HFF-Myc (cell line): Measurements from ENCODE around the gene GRID2IP.

ENCODE experiments used
- DNase-seq: peaks from one replicate; pipeline ENCODE4 v3.0.0-alpha.2; 2011; ENCODE audit warnings: low read depth; ENCODE audit errors: extremely low read depth
- H3K4me3 ChIP-seq: replicated peaks from 2 replicates; pipeline ENCODE4 v1.5.1; 2011; ENCODE audit warnings: low read depth, mild to moderate bottlenecking, control low read depth, low read length
- TF ChIP-seq, protein P1 (sequence below): IDR thresholded peaks from 2 replicates; pipeline ENCODE4 v1.5.1; 2012; ENCODE audit warnings: mild to moderate bottlenecking, low read depth, low read length, control low read depth; ENCODE audit errors: missing control alignments

The GRID2IP gene

DNA sequence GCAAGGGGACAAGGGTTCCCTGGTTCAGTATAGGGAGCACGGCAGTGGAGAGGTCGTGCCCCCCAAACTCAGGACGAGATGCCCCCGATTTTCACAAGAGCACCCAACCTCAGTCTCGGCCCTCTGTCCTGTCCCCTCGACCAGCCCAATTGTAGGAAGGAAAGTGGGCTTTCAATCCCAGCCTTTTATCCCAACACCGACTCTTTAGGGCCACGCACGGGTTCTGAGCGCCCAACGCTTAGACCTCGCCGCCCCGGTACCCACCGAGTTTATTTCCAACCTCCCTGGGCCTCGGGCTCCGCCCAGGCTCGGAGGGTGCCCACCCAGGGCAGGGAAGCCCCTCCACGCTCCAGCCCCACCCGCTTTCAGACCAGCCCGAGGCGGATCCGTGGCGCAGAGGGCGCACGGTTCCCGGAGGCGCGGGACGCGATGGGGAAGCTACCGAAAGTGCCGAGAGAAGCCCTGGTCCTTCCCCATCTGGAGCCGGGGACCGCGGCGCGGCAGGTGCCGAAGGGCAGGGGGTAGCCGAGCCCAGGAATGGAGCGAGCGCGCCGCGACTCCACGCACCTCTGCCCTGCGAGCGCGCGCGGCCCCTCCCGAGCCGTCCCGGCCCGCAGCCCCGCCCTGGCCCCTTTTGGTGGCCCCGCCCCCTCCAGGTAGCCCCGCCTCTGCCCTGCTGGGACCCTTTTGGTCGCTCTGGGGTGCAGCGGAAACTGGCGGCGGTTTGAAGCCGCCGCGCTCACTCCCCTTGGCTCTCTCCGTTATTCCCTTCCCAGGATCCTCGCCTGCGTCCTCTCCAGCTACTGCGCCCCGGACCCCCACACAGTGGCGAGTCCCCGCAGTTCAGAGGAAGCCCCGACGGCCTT is 20.4 kb downstream of the GRID2IP start:
- DNase-seq, result no peak
- H3K4me3 ChIP-seq, result 0 out of 2 replicates have a peak overlapping the region, but pooled peaks have one; percentile 3
- TF ChIP-seq, protein P1, sequence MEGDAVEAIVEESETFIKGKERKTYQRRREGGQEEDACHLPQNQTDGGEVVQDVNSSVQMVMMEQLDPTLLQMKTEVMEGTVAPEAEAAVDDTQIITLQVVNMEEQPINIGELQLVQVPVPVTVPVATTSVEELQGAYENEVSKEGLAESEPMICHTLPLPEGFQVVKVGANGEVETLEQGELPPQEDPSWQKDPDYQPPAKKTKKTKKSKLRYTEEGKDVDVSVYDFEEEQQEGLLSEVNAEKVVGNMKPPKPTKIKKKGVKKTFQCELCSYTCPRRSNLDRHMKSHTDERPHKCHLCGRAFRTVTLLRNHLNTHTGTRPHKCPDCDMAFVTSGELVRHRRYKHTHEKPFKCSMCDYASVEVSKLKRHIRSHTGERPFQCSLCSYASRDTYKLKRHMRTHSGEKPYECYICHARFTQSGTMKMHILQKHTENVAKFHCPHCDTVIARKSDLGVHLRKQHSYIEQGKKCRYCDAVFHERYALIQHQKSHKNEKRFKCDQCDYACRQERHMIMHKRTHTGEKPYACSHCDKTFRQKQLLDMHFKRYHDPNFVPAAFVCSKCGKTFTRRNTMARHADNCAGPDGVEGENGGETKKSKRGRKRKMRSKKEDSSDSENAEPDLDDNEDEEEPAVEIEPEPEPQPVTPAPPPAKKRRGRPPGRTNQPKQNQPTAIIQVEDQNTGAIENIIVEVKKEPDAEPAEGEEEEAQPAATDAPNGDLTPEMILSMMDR, result no peak

DNA sequence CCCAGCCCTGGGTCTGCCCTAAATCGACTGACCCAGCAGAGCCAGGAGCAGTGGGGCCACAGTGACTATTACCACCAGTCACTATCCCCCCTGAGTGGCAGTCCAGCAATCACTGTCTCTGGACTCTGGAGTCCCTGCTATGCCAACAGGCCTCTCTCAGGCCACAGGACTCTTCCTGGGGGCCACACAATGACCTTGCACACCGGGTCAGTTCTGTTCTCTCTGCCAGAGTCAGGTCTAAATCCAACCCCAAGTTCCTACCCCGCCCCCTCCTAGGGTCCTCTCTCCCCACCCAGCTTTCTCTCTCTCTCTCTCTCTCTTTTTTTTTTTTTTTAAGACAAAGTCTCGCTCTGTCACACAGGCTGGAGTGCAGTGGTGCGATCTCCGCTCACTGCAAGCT is 21.6 kb downstream of the GRID2IP start:
- TF ChIP-seq, protein P1, result no peak
- DNase-seq, result no peak
- H3K4me3 ChIP-seq, result no peak overlapping the region

DNA sequence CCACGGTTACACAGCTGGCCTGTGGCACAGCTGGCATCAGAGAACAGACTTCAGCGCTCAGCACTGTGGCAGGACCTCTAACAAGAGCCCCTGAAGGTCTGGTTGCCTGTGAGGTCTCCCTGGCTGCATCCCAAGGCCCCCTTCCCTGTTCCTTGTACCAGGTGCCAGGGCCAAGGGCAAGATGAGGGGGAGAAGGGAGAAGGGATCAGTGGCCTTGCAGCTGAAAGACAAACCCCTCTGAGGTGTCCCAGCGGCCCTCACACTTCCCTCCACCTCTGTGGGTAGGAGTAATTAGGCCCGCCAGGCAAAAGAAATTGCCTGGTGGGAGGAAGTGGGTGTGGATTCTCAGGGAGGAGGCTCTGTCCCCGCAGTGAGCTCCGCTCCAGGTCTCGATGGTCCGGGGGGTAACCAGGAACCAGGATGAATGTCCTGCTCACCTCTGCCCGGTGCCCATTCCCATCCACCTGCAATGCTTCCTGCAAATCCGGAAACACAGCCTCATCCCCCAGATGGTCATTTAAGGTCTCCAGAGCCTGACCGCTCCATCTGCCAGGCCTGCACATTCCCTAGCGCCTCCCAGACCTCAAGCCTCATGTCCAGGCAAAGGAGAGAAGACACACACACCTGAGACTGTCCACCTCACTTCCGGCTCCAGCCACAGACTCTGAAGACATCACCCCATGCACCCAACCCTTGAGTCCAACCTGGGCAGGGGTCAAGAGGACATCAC is 22.7 kb downstream of the GRID2IP start:
- H3K4me3 ChIP-seq, result no peak overlapping the region
- TF ChIP-seq, protein P1, result no peak
- DNase-seq, result no peak

DNA sequence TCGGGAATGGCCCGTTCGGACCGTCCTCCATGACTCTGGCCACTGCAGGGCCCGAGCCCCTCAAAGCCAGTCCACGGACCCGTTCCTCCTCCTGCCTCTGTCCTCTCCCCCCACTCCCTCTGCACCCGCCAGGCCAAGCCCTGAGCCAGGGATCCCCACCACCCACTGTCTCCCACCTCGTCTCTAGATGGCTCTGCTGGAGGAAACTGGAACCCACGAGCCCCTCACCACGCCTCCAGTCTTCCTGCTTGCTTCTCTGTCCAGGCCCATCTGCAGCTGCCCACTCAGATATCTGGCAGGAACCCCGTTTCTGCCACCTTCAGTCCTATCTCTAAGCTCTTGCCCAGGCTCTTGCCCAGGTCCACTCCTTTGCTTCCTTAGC is 24.3 kb downstream of the GRID2IP start:
- no peak overlapping the region for H3K4me3 ChIP-seq
- TF ChIP-seq, protein P1, result no peak
- no peak for DNase-seq

DNA sequence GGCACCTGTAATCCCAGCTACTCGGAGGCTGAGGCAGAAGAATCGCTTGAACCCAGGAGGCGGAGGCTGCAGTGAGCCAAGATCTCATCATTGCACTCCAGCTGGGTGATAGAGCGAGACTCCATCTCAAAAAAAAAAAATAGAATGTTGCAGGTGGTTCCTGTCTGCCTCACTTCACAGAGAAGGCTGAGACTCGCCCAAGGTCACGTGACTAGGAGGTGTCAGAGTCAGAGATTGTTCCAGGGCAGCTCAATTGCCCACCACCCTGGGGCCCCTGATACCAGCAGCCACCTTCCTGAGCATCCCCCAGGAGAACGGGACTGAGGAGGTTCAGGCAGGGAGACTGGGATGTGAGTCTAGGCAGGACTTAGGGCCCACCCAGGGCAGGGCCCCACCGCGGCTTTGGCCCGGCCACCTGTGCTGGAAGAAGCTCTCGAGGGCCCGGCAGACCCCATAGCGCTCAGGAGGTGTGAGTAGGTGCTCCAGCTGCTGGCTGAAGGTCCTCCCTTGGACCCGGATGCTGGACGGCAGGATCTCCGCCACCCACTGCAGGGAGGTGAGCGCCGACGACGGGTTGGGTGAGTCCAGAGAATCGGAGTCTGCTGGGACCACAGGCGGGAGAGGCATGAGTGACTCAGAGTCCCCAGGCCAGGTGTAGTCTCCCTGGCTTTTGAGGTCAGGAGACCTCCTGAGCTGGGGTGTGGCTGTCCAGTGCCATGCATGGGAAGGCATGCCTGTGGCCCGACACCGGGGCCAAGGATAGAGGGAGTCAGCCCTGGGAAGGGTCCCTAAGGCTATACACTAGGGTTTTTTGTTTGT is 30.9 kb downstream of the GRID2IP start:
- TF ChIP-seq, protein P1, result no peak
- H3K4me3 ChIP-seq, result no peak overlapping the region
- no peak for DNase-seq

DNA sequence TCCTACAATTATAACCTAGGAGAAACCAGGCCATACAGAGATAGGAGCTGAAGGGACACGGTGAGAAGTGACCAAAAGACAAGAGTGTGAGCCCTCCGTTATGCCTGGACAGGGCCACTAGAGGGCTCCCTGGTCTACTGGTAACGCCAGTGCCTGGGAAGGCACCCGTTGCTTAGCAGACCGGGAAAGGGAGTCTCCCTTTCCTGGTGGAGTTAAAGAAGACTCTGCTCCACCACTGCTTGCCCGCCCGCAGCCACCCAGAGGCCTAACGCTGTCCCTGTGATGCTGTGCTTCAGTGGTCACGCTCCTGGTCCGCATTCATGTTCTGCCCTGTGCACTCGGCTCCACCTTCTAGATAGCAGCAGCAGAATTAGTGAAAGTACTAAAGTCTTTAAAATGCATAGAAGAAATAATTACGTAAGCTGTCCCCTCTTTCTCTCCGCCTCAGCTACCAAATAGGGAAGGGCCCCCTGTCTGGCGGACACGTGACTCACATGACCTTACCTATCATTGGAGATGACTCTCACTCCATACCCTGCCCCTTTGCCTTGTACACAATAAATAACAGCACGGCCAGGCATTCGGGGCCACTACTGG is 34.8 kb downstream of the GRID2IP start:
- TF ChIP-seq, protein P1, result peak; percentile 93
- DNase-seq, result peak; percentile 55
- no peak overlapping the region for H3K4me3 ChIP-seq
